Vagina (tissue), 2 donors: Measurements from ENCODE around the gene POLA1. TPM values are rescaled to one million over a fixed set of nuclear protein-coding genes. Genes with fewer than 3 reads are reported as not detected.

Experiments used
- DNase-seq, 2 donors: peaks; one replicate each; pipeline ENCODE4 v3.0.0-alpha.2; 2017; ENCODE audit errors: extremely low spot score in 2 of 2
- H3K27ac ChIP-seq: fragments of 200-600 bp; sonication (generic); one replicate; pipeline ENCODE4 v1.5.1; 2019
- H3K27me3 ChIP-seq: fragments of 200-600 bp; sonication (generic); one replicate; pipeline ENCODE4 v1.5.1; 2019
- H3K36me3 ChIP-seq, 2 donors: fragments of 200-600 bp; sonication (generic); one replicate each; pipeline ENCODE4 v1.5.1; 2017 to 2019
- H3K4me1 ChIP-seq: fragments of 200-600 bp; sonication (generic); one replicate; pipeline ENCODE4 v1.5.1; 2019
- H3K4me3 ChIP-seq, 2 donors: fragments of 200-600 bp; sonication (generic); 1 replicate in 1 of 2; 2 replicates in 1 of 2; pipeline ENCODE4 v1.5.1; 2016 to 2019
- H3K9me3 ChIP-seq: fragments of 200-600 bp; sonication (generic); one replicate; pipeline ENCODE4 v1.5.1; 2019
- CTCF ChIP-seq, 3 experiments: fragments of 450-650 bp in 2 of 3; fragments of 200-600 bp in 1 of 3; sonication (generic) in 1 of 3; IDR thresholded peaks; one replicate each; pipeline ENCODE4 v1.5.1; 2017 to 2019; ENCODE audit warnings: antibody characterized with exemption in 3 of 3, mild to moderate bottlenecking in 2 of 3, moderate library complexity in 2 of 3
- POLR2A ChIP-seq, 2 donors: fragments of 450-650 bp; IDR thresholded peaks; one replicate each; pipeline ENCODE4 v1.6.1; 2017; ENCODE audit warnings: antibody characterized with exemption in 2 of 2, mild to moderate bottlenecking in 2 of 2, moderate library complexity in 2 of 2
- POLR2AphosphoS5 ChIP-seq, 2 donors: sonication (generic); formaldehyde crosslinking; IDR thresholded peaks; one replicate each; pipeline ENCODE4 v1.9.0; 2017; ENCODE audit warnings: antibody characterized with exemption in 2 of 2, mild to moderate bottlenecking in 2 of 2, low read depth in 1 of 2; ENCODE audit not compliant: insufficient read depth in 1 of 2
- intact Hi-C: fragments of 100-400 bp; cut with DNase I; formaldehyde crosslinking; loops from one replicate; pipeline ENCODE4 v1.15.1; 2023
- total RNA-seq: library from RNA; depleted of rRNA; stranded (reverse); fragments of >200 nt; gene quantifications from one replicate; pipeline ENCODE4 v1.2.3, GENCODE V29; 2016

Gene POLA1
- total RNA-seq, 1 donor from 2014 or later: 17.2 TPM

GRCh38 chrX:24954732-24955131, 261.0 kb downstream of the POLA1 start:
- Histone ChIP-seq H3K4me3 (no peak overlapping the region), H3K4me1 (no peaks in the 10 kb centered on the region), H3K27ac (no peak overlapping the region), H3K36me3 (no peaks in the 10 kb centered on the region), H3K27me3 (no peaks in the 10 kb centered on the region), H3K9me3 (no peaks in the 10 kb centered on the region)
- no peak for DNase-seq
- intact Hi-C loops: no loop called here
- TF ChIP-seq POLR2AphosphoS5 (IDR thresholded peaks at IDR 0.05; ENCODE audit: insufficient read depth in 1 of 2, low read depth in 1 of 2): no peak
- TF ChIP-seq POLR2A (IDR thresholded peaks at IDR 0.05): no peak
- no peak for TF ChIP-seq CTCF (IDR thresholded peaks at IDR 0.05)

GRCh38 chrX:24955372-24955930, 261.7 kb downstream of the POLA1 start:
- Histone ChIP-seq H3K9me3 (no peaks in the 10 kb centered on the region), H3K4me1 (no peaks in the 10 kb centered on the region), H3K4me3 (no peak overlapping the region), H3K27me3 (no peaks in the 10 kb centered on the region), H3K27ac (no peak overlapping the region), H3K36me3 (no peaks in the 10 kb centered on the region)
- no peak for TF ChIP-seq POLR2AphosphoS5 (IDR thresholded peaks at IDR 0.05; ENCODE audit: insufficient read depth in 1 of 2, low read depth in 1 of 2)
- no peak for TF ChIP-seq POLR2A (IDR thresholded peaks at IDR 0.05)
- no peak for TF ChIP-seq CTCF (IDR thresholded peaks at IDR 0.05)
- intact Hi-C loops: no loop called here
- no peak for DNase-seq

- Histone ChIP-seq H3K4me1 (no peaks in the 10 kb centered on the region), H3K9me3 (no peaks in the 10 kb centered on the region), H3K27me3 (no peaks in the 10 kb centered on the region), H3K27ac (no peak overlapping the region), H3K4me3 (no peak overlapping the region), H3K36me3 (no peaks in the 10 kb centered on the region)
- intact Hi-C loops: no loop called here
- TF ChIP-seq POLR2A (IDR thresholded peaks at IDR 0.05) (no peak), CTCF (IDR thresholded peaks at IDR 0.05) (no peak), POLR2AphosphoS5 (IDR thresholded peaks at IDR 0.05; ENCODE audit: insufficient read depth in 1 of 2, low read depth in 1 of 2) (no peak)
- no peak for DNase-seq
These were observed 263.1 kb downstream of the POLA1 start for GRCh38 chrX:24956828-24957227.

GRCh38 chrX:24961809-24962208, 268.1 kb downstream of the POLA1 start:
- Histone ChIP-seq H3K9me3 (no peaks in the 10 kb centered on the region), H3K27me3 (no peaks in the 10 kb centered on the region), H3K27ac (no peak overlapping the region), H3K36me3 (no peaks in the 10 kb centered on the region), H3K4me1 (no peaks in the 10 kb centered on the region), H3K4me3 (no peak overlapping the region)
- TF ChIP-seq POLR2AphosphoS5 (IDR thresholded peaks at IDR 0.05; ENCODE audit: insufficient read depth in 1 of 2, low read depth in 1 of 2) (no peak), CTCF (IDR thresholded peaks at IDR 0.05) (no peak), POLR2A (IDR thresholded peaks at IDR 0.05) (no peak)
- intact Hi-C loops: no loop called here
- DNase-seq: no peak

DNA sequence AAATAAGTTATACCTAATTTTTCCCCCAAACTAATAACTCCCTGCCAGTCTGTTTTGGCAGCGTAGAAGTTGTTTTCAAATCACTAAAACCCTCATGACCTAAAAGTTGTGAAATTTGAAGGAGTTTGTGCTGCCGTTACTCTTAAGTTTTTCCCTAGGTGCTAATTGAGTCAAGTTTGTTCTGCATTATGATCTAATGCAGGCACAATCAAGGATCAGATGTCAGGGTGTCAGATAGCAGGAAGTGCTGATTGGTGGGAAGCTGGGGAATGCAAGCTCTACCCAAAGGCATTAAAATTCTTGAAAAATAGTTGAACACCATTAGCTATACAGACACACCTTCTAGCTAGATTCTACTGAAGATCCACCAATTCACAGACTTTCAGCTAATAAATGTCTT, 270.1 kb downstream of the POLA1 start:
- intact Hi-C loops: no loop called here
- TF ChIP-seq POLR2AphosphoS5 (IDR thresholded peaks at IDR 0.05; ENCODE audit: insufficient read depth in 1 of 2, low read depth in 1 of 2) (no peak), CTCF (IDR thresholded peaks at IDR 0.05) (no peak), POLR2A (IDR thresholded peaks at IDR 0.05) (no peak)
- Histone ChIP-seq H3K4me3 (no peak overlapping the region), H3K9me3 (no peaks in the 10 kb centered on the region), H3K27ac (no peak overlapping the region), H3K36me3 (no peaks in the 10 kb centered on the region), H3K27me3 (no peaks in the 10 kb centered on the region), H3K4me1 (no peaks in the 10 kb centered on the region)
- no peak for DNase-seq
